ENCODE results near the gene KIR3DL1. TPM values are rescaled to one million over a fixed set of nuclear protein-coding genes. Genes with fewer than 3 reads are reported as not detected.
"Not testable (repeated sequence)": the region's sequence is repeated elsewhere in the genome, so short reads cannot be mapped to it uniquely, and the experiment has no call there.

The KIR3DL1 gene
- total RNA-seq, 1 donor from 2014 or later: not detected

- not testable (repeated sequence) for DNase-seq (ENCODE audit: low read depth in 2 of 2)
Measured at GRCh38 chr19:54814571-54814970, 1.7 kb upstream of the KIR3DL1 start.

GRCh38 chr19:54817670-54818536, 1.6 kb downstream of the KIR3DL1 start:
- no peak for DNase-seq (ENCODE audit: low read depth in 2 of 2)

DNA sequence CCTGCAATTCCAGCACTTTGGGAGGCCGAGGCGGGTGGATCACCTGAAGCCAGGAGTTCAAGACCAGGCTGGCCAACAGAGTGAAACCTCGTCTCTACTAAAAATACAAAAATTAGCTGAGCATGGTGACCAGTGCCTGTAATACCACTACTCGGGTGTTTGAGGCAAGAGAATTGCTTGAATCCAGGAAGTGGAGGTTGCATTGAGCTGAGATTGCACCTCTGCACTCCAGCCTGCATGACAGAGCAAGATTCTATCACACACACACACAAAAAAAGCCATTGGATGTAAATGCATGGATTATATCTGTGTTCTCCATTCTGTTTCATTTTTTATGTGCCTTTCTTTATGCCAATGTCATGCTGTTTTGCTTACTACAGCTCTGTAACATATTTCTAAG, 8.1 kb downstream of the KIR3DL1 start:
- not testable (repeated sequence) for DNase-seq (ENCODE audit: low read depth in 2 of 2)

- DNase-seq (ENCODE audit: low read depth in 2 of 2): not testable (repeated sequence)
Measured at GRCh38 chr19:54825326-54825725, 9.1 kb downstream of the KIR3DL1 start.

- DNase-seq (ENCODE audit: low read depth in 2 of 2): not testable (repeated sequence)
Measured at GRCh38 chr19:54828064-54828463, 11.8 kb downstream of the KIR3DL1 start.

DNA sequence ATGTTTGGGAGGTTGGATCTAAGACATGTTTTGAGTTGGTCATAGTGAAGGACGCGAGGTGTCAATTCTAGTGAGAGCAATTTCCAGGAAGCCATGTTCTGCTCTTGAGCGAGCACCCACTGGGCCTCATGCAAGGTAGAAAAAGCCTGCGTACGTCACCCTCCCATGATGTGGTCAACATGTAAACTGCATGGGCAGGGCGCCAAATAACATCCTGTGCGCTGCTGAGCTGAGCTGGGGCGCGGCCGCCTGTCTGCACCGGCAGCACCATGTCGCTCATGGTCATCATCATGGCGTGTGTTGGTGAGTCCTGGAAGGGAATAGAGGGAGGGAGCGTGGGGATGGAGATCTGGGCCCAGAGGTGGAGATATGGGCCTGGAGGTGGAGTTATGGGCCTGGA, 16.2 kb downstream of the KIR3DL1 start, which contains the start of gene KIR2DS4:
KIR2DS4 (plus strand) TSS at position 181 of the 400 bp plus-strand sequence.
- DNase-seq (ENCODE audit: low read depth in 2 of 2): not testable (repeated sequence)

DNA sequence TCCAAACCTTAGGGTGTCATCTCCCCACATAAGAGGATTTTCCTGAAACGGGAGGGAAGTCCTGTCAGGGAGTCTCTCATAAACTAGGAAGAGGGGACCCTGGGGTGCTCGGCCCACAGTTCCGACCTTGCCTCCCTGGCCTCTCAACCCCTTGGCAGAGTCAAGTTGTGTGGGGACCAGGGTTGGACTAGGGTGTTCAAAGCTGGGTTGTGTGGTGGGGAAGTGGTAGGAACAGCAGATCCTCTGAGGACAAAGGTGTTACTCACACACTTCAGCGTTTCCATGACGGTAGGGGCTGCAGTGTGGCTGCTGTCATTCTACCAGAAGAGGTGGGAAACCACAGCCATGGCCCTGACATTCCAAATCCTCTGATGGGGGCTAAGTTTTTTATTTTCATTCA, 18.9 kb downstream of the KIR3DL1 start:
- not testable (repeated sequence) for DNase-seq (ENCODE audit: low read depth in 2 of 2)

DNA sequence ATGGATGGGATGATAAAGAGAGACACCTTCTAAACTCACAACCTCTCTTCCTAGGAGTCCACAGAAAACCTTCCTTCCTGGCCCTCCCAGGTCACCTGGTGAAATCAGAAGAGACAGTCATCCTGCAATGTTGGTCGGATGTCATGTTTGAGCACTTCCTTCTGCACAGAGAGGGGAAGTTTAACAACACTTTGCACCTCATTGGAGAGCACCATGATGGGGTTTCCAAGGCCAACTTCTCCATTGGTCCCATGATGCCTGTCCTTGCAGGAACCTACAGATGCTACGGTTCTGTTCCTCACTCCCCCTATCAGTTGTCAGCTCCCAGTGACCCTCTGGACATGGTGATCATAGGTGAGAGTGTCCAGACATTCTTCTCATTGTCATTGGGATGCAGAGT, 21.3 kb downstream of the KIR3DL1 start:
- DNase-seq (ENCODE audit: low read depth in 2 of 2): not testable (repeated sequence)

- not testable (repeated sequence) for DNase-seq (ENCODE audit: low read depth in 2 of 2)
Measured at GRCh38 chr19:54843171-54843570, 26.9 kb downstream of the KIR3DL1 start.

DNA sequence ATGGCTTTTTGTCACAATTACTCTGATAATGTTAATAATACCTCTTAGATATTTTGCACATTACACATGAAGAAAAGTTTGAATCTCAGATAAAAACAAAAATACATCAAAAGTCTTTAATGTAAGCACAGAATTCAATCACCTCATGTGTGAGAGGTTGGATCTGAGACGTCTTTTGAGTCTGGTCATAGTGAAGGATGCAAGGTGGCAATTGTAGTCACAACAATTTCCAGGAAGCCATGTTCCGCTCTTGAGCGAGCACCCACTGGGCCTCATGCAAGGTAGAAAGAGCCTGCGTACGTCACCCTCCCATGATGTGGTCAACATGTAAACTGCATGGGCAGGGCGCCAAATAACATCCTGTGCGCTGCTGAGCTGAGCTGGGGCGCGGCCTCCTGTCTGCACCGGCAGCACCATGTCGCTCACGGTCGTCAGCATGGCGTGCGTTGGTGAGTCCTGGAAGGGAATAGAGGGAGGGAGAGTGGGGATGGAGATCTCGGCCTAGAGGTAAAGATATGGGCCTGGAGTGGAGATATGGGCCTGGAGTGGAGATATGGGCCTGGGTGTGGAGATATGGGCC, 33.9 kb downstream of the KIR3DL1 start, which contains the start of gene KIR3DL2:
KIR3DL2 (plus strand) TSS at position 383 of the 580 bp plus-strand sequence; CDS start at position 416, 33 bp downstream.
- not testable (repeated sequence) for DNase-seq (ENCODE audit: low read depth in 2 of 2)

DNA sequence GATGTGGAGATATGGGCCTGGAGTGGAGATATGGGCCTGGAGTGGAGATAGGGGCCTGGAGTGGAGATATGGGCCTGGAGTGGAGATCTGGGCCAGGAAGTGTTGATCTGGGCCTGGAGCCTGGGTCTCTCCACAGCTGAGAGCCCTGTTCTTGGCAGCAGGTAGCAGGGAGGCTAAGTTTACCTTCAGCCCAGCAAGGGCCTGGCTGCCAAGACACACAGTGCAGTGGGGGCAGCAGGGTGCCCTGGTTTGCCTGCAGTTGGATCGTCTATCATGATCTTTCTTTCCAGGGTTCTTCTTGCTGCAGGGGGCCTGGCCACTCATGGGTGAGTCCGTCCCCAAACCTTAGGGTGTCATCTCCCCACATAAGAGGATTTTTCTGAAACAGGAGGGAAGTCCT, 34.7 kb downstream of the KIR3DL1 start:
- no peak for DNase-seq (ENCODE audit: low read depth in 2 of 2)

DNA sequence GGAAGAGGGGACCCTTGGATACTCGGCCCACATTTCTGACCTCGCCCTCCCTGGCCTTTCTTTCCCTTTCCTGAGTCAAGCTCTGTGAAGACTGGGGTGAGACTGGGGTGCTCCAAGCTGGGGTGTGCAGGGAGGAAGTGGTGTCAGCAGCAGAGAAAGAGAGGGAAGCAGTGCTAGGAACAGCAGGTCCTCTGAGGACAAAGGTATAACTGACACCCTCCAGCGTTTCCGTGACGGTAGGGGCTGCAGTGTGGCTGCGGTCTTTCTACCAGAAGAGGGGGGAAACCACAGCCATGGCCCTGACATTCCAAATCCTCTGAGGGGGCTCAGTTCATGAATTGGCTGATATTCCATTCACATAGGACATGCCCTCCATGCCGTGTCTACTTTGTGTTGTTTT, 35.1 kb downstream of the KIR3DL1 start:
- DNase-seq (ENCODE audit: low read depth in 2 of 2): no peak

GRCh38 chr19:54855241-54855640, 39.0 kb downstream of the KIR3DL1 start:
- DNase-seq (ENCODE audit: low read depth in 2 of 2): not testable (repeated sequence)

DNA sequence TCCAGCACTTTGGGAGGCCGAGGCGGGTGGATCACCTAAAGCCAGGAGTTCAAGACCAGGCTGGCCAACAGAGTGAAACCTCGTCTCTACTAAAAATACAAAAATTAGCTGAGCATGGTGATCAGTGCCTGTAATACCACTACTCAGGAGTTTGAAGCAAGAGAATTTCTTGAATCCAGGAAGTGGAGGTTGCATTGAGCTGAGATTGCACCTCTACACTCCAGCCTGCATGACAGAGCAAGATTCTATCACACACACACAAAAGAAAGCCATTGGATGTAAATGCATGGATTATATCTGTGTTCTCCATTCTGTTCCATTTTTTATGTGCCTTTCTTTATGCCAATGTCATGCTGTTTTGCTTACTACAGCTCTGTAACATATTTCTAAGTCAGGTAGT, 42.2 kb downstream of the KIR3DL1 start:
- not testable (repeated sequence) for DNase-seq (ENCODE audit: low read depth in 2 of 2)

- not testable (repeated sequence) for DNase-seq (ENCODE audit: low read depth in 2 of 2)
Measured at GRCh38 chr19:54859421-54859820, 43.2 kb downstream of the KIR3DL1 start.

- not testable (repeated sequence) for DNase-seq (ENCODE audit: low read depth in 2 of 2)
Measured at GRCh38 chr19:54863459-54863858, 47.2 kb downstream of the KIR3DL1 start.

- no peak for DNase-seq (ENCODE audit: low read depth in 2 of 2)
Measured at GRCh38 chr19:54871696-54872095, 55.4 kb downstream of the KIR3DL1 start.

DNA sequence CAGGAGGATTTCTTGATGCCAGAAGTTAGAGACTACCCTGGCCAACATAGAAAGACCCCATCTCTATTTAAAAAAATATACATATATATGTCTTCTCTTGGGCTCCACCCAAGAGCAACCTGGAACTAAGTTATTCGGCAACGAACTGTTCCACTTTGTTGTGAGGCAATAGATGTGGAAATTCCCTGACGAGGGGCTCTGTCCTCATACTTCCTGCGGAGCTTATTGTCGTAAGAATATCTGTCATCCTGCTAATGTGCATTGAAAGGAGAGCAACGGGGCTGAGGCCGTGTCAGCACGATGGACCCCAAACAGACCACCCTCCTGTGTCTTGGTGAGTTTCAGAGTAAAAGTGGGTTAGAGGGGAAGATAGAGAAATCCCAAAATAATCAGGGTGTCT, 57.7 kb downstream of the KIR3DL1 start, which contains the start of gene FCAR:
FCAR (plus strand) TSS at position 246 of the 400 bp plus-strand sequence; CDS start at position 301, 55 bp downstream.
- DNase-seq (ENCODE audit: low read depth in 2 of 2): no peak

DNA sequence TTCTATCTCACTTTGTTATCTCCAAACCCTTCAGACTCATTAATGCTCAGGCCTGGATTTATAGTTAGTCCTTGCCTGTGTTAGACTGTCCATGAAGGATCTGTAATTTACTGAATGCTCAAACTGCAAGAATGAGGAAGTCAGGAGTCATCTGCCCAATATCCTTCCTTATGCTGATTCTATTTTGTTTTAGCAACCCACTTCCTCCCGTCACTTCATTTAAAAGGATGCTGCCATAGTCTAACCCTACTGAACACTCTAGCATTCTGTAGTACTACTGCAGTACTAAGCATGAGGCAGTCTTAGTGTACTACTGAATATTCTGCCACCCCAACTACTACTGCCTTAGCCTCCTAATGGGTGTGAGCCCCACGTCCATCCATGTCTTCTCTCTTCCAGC, 59.2 kb downstream of the KIR3DL1 start:
- no peak for DNase-seq (ENCODE audit: low read depth in 2 of 2)

GRCh38 chr19:54877471-54877870, 61.2 kb downstream of the KIR3DL1 start:
- no peak for DNase-seq (ENCODE audit: low read depth in 2 of 2)
